H1 (cell line): Measurements from ENCODE around the gene NF1. TPM values are rescaled to one million over a fixed set of nuclear protein-coding genes. Genes with fewer than 3 reads are reported as not detected.

Source experiments
- CTCF ChIA-PET: fragments of 300-600 bp; sonication (Branson Sonifier 250); formaldehyde crosslinking; loops from one replicate; lab custom pipeline; 2021; ENCODE audit not compliant: partially characterized antibody; lab: Charles Lee
- POLR2A ChIA-PET: fragments of 300-600 bp; sonication (Branson Sonifier 250); formaldehyde crosslinking; loops from one replicate; lab custom pipeline; 2021; ENCODE audit warnings: inconsistent platforms; ENCODE audit not compliant: partially characterized antibody; lab: Charles Lee
- DNase-seq, 2 experiments: peaks; one replicate each; pipeline versions ENCODE4 v3.0.0 to v3.0.0-alpha.2; 2010 to 2022; ENCODE audit warnings: low spot score in 2 of 2, low read depth in 1 of 2, mixed read lengths in 1 of 2
- FAIRE-seq: peaks from 2 replicates; lab custom pipeline; 2011; peaks lifted over from hg19 to GRCh38; lab: Jason Lieb, UNC
- H2AFZ ChIP-seq: 2 replicates; pipeline ENCODE4 v1.8.1; 2012; ENCODE audit warnings: low read length, inconsistent platforms
- H2AK5ac ChIP-seq: 2 replicates; pipeline ENCODE4 v1.6.1; 2013; ENCODE audit warnings: low read depth, low read length
- H2BK120ac ChIP-seq: replicated peaks from 2 replicates; pipeline ENCODE3; 2013; ENCODE audit warnings: low read depth, low read length, inconsistent platforms
- H2BK12ac ChIP-seq: 2 replicates; pipeline ENCODE4 v1.6.1; 2013; ENCODE audit warnings: low read depth, low read length
- H2BK15ac ChIP-seq: 2 replicates; pipeline ENCODE4 v1.6.1; 2013; ENCODE audit warnings: low read length
- H2BK20ac ChIP-seq: 2 replicates; pipeline ENCODE4 v1.6.1; 2013; ENCODE audit warnings: low read length
- H2BK5ac ChIP-seq: 2 replicates; pipeline ENCODE4 v1.6.1; 2013; ENCODE audit warnings: low read depth, low read length
- H3K14ac ChIP-seq: 2 replicates; pipeline ENCODE4 v1.6.1; 2013; ENCODE audit warnings: inconsistent platforms; ENCODE audit not compliant: insufficient read length
- H3K18ac ChIP-seq: 2 replicates; pipeline ENCODE4 v1.6.1; 2013; ENCODE audit warnings: low read length; ENCODE audit errors: extremely low read depth
- H3K23ac ChIP-seq: 2 replicates; pipeline ENCODE4 v1.6.1; 2013; ENCODE audit warnings: inconsistent platforms; ENCODE audit not compliant: insufficient read length
- H3K23me2 ChIP-seq: 2 replicates; pipeline ENCODE4 v1.6.1; 2013; ENCODE audit warnings: low read depth, low read length
- H3K27ac ChIP-seq: 2 replicates; pipeline ENCODE4 v1.6.1; 2011; ENCODE audit warnings: low read depth, low read length, inconsistent platforms
- H3K27me3 ChIP-seq, 4 experiments: replicated peaks in 1 of 4; 1 replicate in 1 of 4; 2 replicates in 3 of 4; pipeline versions ENCODE4 v1.6.1 to v1.8.1; 2011 to 2013; ENCODE audit warnings: low read length in 3 of 4, mild to moderate bottlenecking in 3 of 4, inconsistent platforms in 2 of 4, mixed read lengths in 2 of 4, moderate library complexity in 1 of 4; ENCODE audit not compliant: control insufficient read depth in 3 of 4, insufficient read depth in 3 of 4; ENCODE audit errors: extremely low read depth in 1 of 4
- H3K36me3 ChIP-seq, 4 experiments: 2 replicates each; pipeline versions ENCODE4 v1.6.1 to v1.8.1; 2011 to 2013; ENCODE audit warnings: mild to moderate bottlenecking in 4 of 4, low read length in 3 of 4, moderate library complexity in 2 of 4, control low read depth in 1 of 4, inconsistent platforms in 1 of 4; ENCODE audit not compliant: insufficient read depth in 4 of 4, control insufficient read depth in 2 of 4
- H3K4ac ChIP-seq: replicated peaks from 2 replicates; pipeline ENCODE3; 2013; ENCODE audit warnings: low read length, low read depth, mixed read lengths, inconsistent platforms; ENCODE audit not compliant: insufficient read length
- H3K4me1 ChIP-seq, 4 experiments: replicated peaks in 1 of 4; 1 replicate in 1 of 4; 2 replicates in 3 of 4; pipeline versions ENCODE4 v1.6.1 to v1.8.1; 2011 to 2013; ENCODE audit warnings: low read length in 3 of 4, inconsistent platforms in 2 of 4, mixed read lengths in 1 of 4; ENCODE audit not compliant: insufficient read depth in 4 of 4, control insufficient read depth in 3 of 4
- H3K4me2 ChIP-seq, 2 experiments: 2 replicates each; pipeline versions ENCODE4 v1.6.1 to v1.8.1; 2011 to 2013; ENCODE audit warnings: low read depth in 2 of 2, low read length in 2 of 2, control low read depth in 1 of 2, inconsistent platforms in 1 of 2, mild to moderate bottlenecking in 1 of 2; ENCODE audit not compliant: insufficient read depth in 1 of 2
- H3K4me3 ChIP-seq, 4 experiments: fragments of 200-600, 300-600 bp in 1 of 4; sonication (generic), shearing (Covaris generic), sonication (Bioruptor Twin) in 1 of 4; 2 replicates each; pipeline versions ENCODE4 v1.5.1 to v1.8.1; 2011 to 2016; ENCODE audit warnings: low read length in 4 of 4, low read depth in 3 of 4, control low read depth in 2 of 4, inconsistent platforms in 2 of 4, mild to moderate bottlenecking in 2 of 4, mixed read lengths in 1 of 4, moderate library complexity in 1 of 4; ENCODE audit not compliant: insufficient read depth in 2 of 4; ENCODE audit errors: extremely low read depth in 1 of 4
- H3K56ac ChIP-seq: replicated peaks from 2 replicates; pipeline ENCODE3; 2013; ENCODE audit warnings: low read depth, mild to moderate bottlenecking, mixed read lengths, low read length, inconsistent platforms; ENCODE audit not compliant: insufficient read length
- H3K79me1 ChIP-seq: 2 replicates; pipeline ENCODE4 v1.6.1; 2013; ENCODE audit warnings: low read depth, low read length, control low read depth
- H3K79me2 ChIP-seq, 2 experiments: 2 replicates each; pipeline versions ENCODE4 v1.6.1 to v1.8.1; 2012 to 2013; ENCODE audit warnings: low read length in 2 of 2, mild to moderate bottlenecking in 2 of 2, inconsistent platforms in 1 of 2; ENCODE audit not compliant: insufficient read depth in 2 of 2, control insufficient read depth in 1 of 2
- H3K9ac ChIP-seq, 4 experiments: replicated peaks in 1 of 4; 1 replicate in 1 of 4; 2 replicates in 3 of 4; pipeline versions ENCODE4 v1.6.1 to v1.8.1; 2011 to 2013; ENCODE audit warnings: low read depth in 3 of 4, low read length in 3 of 4, control low read depth in 2 of 4, mild to moderate bottlenecking in 2 of 4, moderate library complexity in 2 of 4, inconsistent platforms in 1 of 4; ENCODE audit errors: extremely low read depth in 1 of 4
- H3K9me3 ChIP-seq, 2 experiments: 2 replicates each; pipeline versions ENCODE4 v1.6.1 to v1.8.1; 2012 to 2013; ENCODE audit warnings: mild to moderate bottlenecking in 2 of 2, moderate library complexity in 2 of 2, control low read depth in 1 of 2, inconsistent platforms in 1 of 2, low read depth in 1 of 2, low read length in 1 of 2, mixed read lengths in 1 of 2; ENCODE audit not compliant: insufficient read depth in 2 of 2
- H4K20me1 ChIP-seq, 2 experiments: replicated peaks in 1 of 2; 2 replicates each; pipeline versions ENCODE3 to v1.8.1; 2011 to 2013; ENCODE audit warnings: inconsistent platforms in 2 of 2, low read length in 2 of 2, mild to moderate bottlenecking in 1 of 2; ENCODE audit not compliant: insufficient read depth in 2 of 2, control insufficient read depth in 1 of 2
- H4K5ac ChIP-seq: 2 replicates; pipeline ENCODE4 v1.6.1; 2013; ENCODE audit warnings: low read length, low read depth, mixed read lengths, inconsistent platforms; ENCODE audit not compliant: insufficient read length
- H4K8ac ChIP-seq: 2 replicates; pipeline ENCODE4 v1.8.0; 2013; ENCODE audit warnings: mild to moderate bottlenecking, moderate library complexity, low read length, inconsistent platforms; ENCODE audit not compliant: insufficient read depth; ENCODE audit errors: extremely low read depth
- H4K91ac ChIP-seq: replicated peaks from 2 replicates; pipeline ENCODE3; 2013; ENCODE audit warnings: low read length, mixed read lengths, inconsistent platforms; ENCODE audit not compliant: insufficient read length
- BACH1 ChIP-seq: IDR thresholded peaks from 2 replicates; pipeline ENCODE4 v1.6.1; 2012; ENCODE audit warnings: low read length, improper control_type of control experiment
- CBX5 ChIP-seq: fragments of 300-800, 300-1000 bp; sonication (generic); IDR thresholded peaks from 2 replicates; pipeline ENCODE4 v1.7.1; 2016; ENCODE audit warnings: antibody characterized with exemption, low read length, low read depth
- HDAC6 ChIP-seq: IDR thresholded peaks from one replicate; pipeline ENCODE4 v1.7.1; 2012; ENCODE audit warnings: low read depth, mild to moderate bottlenecking, inconsistent platforms, low read length, moderate library complexity
- KDM4A ChIP-seq: IDR thresholded peaks from one replicate; pipeline ENCODE4 v1.7.1; 2012; ENCODE audit warnings: low read depth, mild to moderate bottlenecking, moderate library complexity, low read length, inconsistent platforms; ENCODE audit not compliant: severe bottlenecking
- NRF1 ChIP-seq: IDR thresholded peaks from 2 replicates; pipeline ENCODE4 v1.6.1; 2011; ENCODE audit warnings: mild to moderate bottlenecking, low read depth, low read length, improper control_type of control experiment
- PHF8 ChIP-seq: fragments of 200-600 bp; sonication (generic); conservative IDR thresholded peaks from 2 replicates; pipeline ENCODE4 v1.7.1; 2012; ENCODE audit warnings: low read depth, mild to moderate bottlenecking, inconsistent platforms, low read length, moderate library complexity
- POLR2A ChIP-seq, 2 experiments: IDR thresholded peaks; 1 replicate in 1 of 2; 2 replicates in 1 of 2; pipeline ENCODE4 v1.6.1; 2011; ENCODE audit warnings: low read depth in 2 of 2, low read length in 2 of 2, mild to moderate bottlenecking in 2 of 2; ENCODE audit errors: control extremely low read depth in 1 of 2
- SIX5 ChIP-seq: IDR thresholded peaks from 2 replicates; pipeline ENCODE4 v1.6.1; 2011; ENCODE audit warnings: mild to moderate bottlenecking, low read depth, low read length
- WGBS, 2 experiments: shearing (Covaris generic) in 1 of 2; methylation state at CpG; one replicate each; pipeline versions ENCODE4 v1.1.6 to v1.1.7; 2013 to 2015; ENCODE audit warnings: low lambda C conversion rate in 2 of 2, mixed read lengths in 2 of 2, inconsistent platforms in 1 of 2, low coverage in 1 of 2, missing lambda C conversion rate in 1 of 2; ENCODE audit not compliant: insufficient replicate concordance in 2 of 2, insufficient coverage in 1 of 2, insufficient read length in 1 of 2; ENCODE audit errors: extremely low coverage in 1 of 2, missing lambda C conversion rate in 1 of 2; 5-methylcytosine and 5-hydroxymethylcytosine counted together
- polyA plus RNA-seq, 7 experiments: library from polyadenylated mRNA; depleted of rRNA in 3 of 7; stranded (reverse) in 5 of 7; unstranded in 2 of 7; fragments of >200 nt in 5 of 7; fragments of 200-250 nt in 2 of 7; gene quantifications; 1 replicate in 5 of 7; 2 replicates in 1 of 7; 4 replicates in 1 of 7; pipeline versions ENCODE4 v1.2.1 to v1.2.3, GENCODE V29; 2011 to 2013; ENCODE audit warnings: missing spikeins in 2 of 7, mixed read lengths in 2 of 7
- total RNA-seq: library from RNA; stranded (reverse); fragmentation: NEBNext Ultra II Directional; extraction: Animal tissue kit (Norgen Biotek cat#: 25700); gene quantifications from 2 replicates; pipeline ENCODE4 v1.2.1, GENCODE V29; 2021
- TF ChIP-seq, protein P1 (sequence below), 3 experiments: IDR thresholded peaks; 1 replicate in 2 of 3; 2 replicates in 1 of 3; pipeline versions ENCODE4 v1.5.1 to v1.6.1; 2011; ENCODE audit warnings: low read length in 3 of 3, mild to moderate bottlenecking in 3 of 3, inconsistent platforms in 2 of 3, low read depth in 1 of 3, moderate library complexity in 1 of 3; ENCODE audit not compliant: insufficient read depth in 1 of 3; ENCODE audit errors: control extremely low read depth in 1 of 3

NF1 gene
- total and polyA plus RNA-seq, 2 of the 8 experiments (the other 6 are each of a cell fraction or from before 2014, with no cell fraction given): 19.3 to 29.6 TPM

DNA sequence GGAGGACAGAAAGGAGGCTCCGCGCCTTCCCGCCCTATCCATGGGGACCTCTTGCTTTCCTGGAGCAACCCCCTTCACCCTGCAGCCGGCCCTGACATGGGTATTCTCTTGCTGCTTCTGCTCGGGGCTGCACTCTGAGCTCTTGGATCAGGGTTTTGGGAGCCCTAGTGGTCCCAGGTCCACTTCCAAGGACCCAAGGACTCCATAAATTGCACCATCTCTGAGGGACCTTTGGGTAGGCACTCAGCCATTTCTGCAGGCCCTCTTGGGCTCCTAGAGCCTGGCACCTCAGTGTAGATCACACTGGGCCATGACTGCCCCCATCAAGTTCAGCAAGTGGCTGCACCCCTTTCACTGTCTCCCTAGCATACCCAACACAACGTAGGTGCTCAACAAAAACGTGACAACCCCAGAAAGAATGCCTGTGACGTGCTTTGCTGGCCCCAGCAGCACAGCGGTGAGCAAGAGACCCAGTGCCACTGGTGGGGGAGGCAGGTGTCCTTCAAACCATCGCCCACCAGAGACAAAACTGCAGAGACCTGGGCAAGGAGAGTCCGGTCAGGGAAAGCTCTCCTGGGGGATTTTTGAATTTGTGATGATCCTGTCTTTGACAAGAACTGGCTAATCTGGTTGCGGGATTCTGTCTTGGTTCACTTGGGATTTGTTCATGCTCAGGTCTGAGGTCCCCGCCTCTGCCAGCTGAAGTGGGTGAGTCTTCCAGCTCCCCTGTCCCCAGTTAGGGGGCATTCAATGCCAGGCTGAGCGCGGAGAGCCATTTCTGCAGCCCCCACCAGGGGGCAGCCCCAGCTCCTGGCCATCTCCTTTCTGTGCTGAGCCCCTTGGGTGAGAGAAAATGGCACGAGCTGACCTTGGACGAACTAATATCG is 294.2 kb downstream of the NF1 start:
- POLR2A ChIA-PET: interaction anchor here (0.6 to 1.0 kb wide), 2 partner anchors 100 to 318 kb away, joined by 3 to 4 read pairs; no protein-coding TSS in a partner anchor
- Histone ChIP-seq H3K79me2 (no peaks in the 10 kb centered on the region), H3K18ac (no peak overlapping the region), H4K20me1 (peaks cover 2 to 5% of the 10 kb centered on the region in 2 experiments), H3K9ac (no peak overlapping the region), H3K4ac (no peak overlapping the region), H3K4me1 (peaks cover 0 to 14% (median 9%) of the 10 kb centered on the region in 4 experiments; a peak in 6 of 7 replicates), H4K5ac (no peak overlapping the region), H2BK15ac (no peak overlapping the region), H3K14ac (no peak overlapping the region), H3K27me3 (peaks cover 1 to 29% (median 22%) of the 10 kb centered on the region in 4 experiments), H3K27ac (no peak overlapping the region), H4K91ac (no peak overlapping the region), H2BK120ac (no peak overlapping the region), H3K23me2 (peaks cover 7% of the 10 kb centered on the region; the same call in 1 of the 2 replicates), H2BK12ac (no peak overlapping the region), H3K4me2 (peak overlapping the region in 1 of 2 experiments; percentile 58; a peak in 2 of 4 replicates), H3K36me3 (no peaks in the 10 kb centered on the region), H3K79me1 (no peaks in the 10 kb centered on the region; the same call in 1 of the 2 replicates), H2BK20ac (peak overlapping the region; percentile 9; the same call in 1 of the 2 replicates), H2AFZ (0 out of 2 replicates have a peak overlapping the region, but pooled peaks have one; percentile 78), H3K9me3 (no peaks in the 10 kb centered on the region), H3K4me3 (peak overlapping the region in 1 of 4 experiments; percentile 30; a peak in 1 of 8 replicates), H2AK5ac (no peak overlapping the region), H3K56ac (no peak overlapping the region), H3K23ac (no peak overlapping the region), H4K8ac (no peak overlapping the region), H2BK5ac (peak overlapping the region; percentile 22; the same call in 1 of the 2 replicates)
- FAIRE-seq: no peak
- CTCF ChIA-PET: interaction anchor here (0.6 to 3.1 kb wide), 42 partner anchors 8 to 453 kb away, joined by 3 to 35 read pairs (median 4); no protein-coding TSS in a partner anchor
- 68% methylated on average over 18 of the region's 18 CpGs; no CpG with 5 or more reads in 1 of the 2 experiments for WGBS, 2 experiments
- DNase-seq: peak in 1 of 2 experiments; percentile 87
- no peak for TF ChIP-seq HDAC6
- no peak for TF ChIP-seq KDM4A
- TF ChIP-seq SIX5: no peak
- no peak for TF ChIP-seq CBX5
- no peak for TF ChIP-seq BACH1
- TF ChIP-seq POLR2A (IDR thresholded peaks at IDR 0.05; ENCODE audit: control extremely low read depth in 1 of 2, low read depth in 2 of 2, low read length in 2 of 2): no peak
- TF ChIP-seq NRF1: no peak
- TF ChIP-seq PHF8: no peak
- TF ChIP-seq, protein P1, sequence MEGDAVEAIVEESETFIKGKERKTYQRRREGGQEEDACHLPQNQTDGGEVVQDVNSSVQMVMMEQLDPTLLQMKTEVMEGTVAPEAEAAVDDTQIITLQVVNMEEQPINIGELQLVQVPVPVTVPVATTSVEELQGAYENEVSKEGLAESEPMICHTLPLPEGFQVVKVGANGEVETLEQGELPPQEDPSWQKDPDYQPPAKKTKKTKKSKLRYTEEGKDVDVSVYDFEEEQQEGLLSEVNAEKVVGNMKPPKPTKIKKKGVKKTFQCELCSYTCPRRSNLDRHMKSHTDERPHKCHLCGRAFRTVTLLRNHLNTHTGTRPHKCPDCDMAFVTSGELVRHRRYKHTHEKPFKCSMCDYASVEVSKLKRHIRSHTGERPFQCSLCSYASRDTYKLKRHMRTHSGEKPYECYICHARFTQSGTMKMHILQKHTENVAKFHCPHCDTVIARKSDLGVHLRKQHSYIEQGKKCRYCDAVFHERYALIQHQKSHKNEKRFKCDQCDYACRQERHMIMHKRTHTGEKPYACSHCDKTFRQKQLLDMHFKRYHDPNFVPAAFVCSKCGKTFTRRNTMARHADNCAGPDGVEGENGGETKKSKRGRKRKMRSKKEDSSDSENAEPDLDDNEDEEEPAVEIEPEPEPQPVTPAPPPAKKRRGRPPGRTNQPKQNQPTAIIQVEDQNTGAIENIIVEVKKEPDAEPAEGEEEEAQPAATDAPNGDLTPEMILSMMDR (IDR thresholded peaks at IDR 0.05; ENCODE audit: control extremely low read depth in 1 of 3, insufficient read depth in 1 of 3, low read depth in 1 of 3, low read length in 3 of 3): peak; percentile 78 to 89 (median 85)
